NCI-H1092 treated with DMSO at 0.1 percent for 48 hours (cell line): ENCODE results near the gene TTC38.
A peak's percentile ranks its signal among the peaks of the same experiment; 100 is the strongest.
"Not testable (repeated sequence)": the region's sequence is repeated elsewhere in the genome, so short reads cannot be mapped to it uniquely, and the experiment has no call there.

Source experiments
- DNase-seq: peaks from one replicate; lab custom pipeline; 2025; lab: John Stamatoyannopoulos, UW

TTC38 gene

GRCh38 chr22:46296257-46297150 lies 28.7 kb downstream of the TTC38 start, which contains the start of gene GTSE1:
Gene GTSE1 (plus strand): TSS chr22:46296870. CDS start chr22:46297401, 531 bp downstream.
- peak; percentile 80 for DNase-seq

GRCh38 chr22:46297151-46297812 lies 29.5 kb downstream of the TTC38 start:
- DNase-seq: peak; percentile 2

GRCh38 chr22:46299101-46299500 lies 31.3 kb downstream of the TTC38 start:
- no peak for DNase-seq

- DNase-seq: no peak
These were observed 32.7 kb downstream of the TTC38 start for GRCh38 chr22:46300491-46300890.

- no peak for DNase-seq
These were observed 35.6 kb downstream of the TTC38 start for GRCh38 chr22:46303347-46303965.

- no peak for DNase-seq
These were observed 40.6 kb downstream of the TTC38 start for GRCh38 chr22:46308283-46308988.

- DNase-seq: no peak
These were observed 41.8 kb downstream of the TTC38 start for GRCh38 chr22:46309526-46310085.

- DNase-seq: no peak
These were observed 44.2 kb downstream of the TTC38 start for GRCh38 chr22:46312056-46312455.

- DNase-seq: not testable (repeated sequence)
These were observed 45.0 kb downstream of the TTC38 start for GRCh38 chr22:46312848-46313247.

- DNase-seq: no peak
These were observed 48.2 kb downstream of the TTC38 start for GRCh38 chr22:46315976-46316375.

GRCh38 chr22:46317646-46318045 lies 49.8 kb downstream of the TTC38 start:
- DNase-seq: no peak

- DNase-seq: no peak
These were observed 50.8 kb downstream of the TTC38 start for GRCh38 chr22:46318576-46318975.

GRCh38 chr22:46319319-46319718 lies 51.5 kb downstream of the TTC38 start:
- DNase-seq: no peak

GRCh38 chr22:46320166-46320710 lies 52.4 kb downstream of the TTC38 start:
- no peak for DNase-seq

GRCh38 chr22:46320716-46321386 lies 53.0 kb downstream of the TTC38 start:
- DNase-seq: no peak

GRCh38 chr22:46322711-46323110 lies 54.9 kb downstream of the TTC38 start:
- no peak for DNase-seq

- DNase-seq: no peak
These were observed 55.4 kb downstream of the TTC38 start for GRCh38 chr22:46323162-46323561.

GRCh38 chr22:46326066-46326680 lies 58.4 kb downstream of the TTC38 start:
- no peak for DNase-seq

GRCh38 chr22:46327691-46328465 lies 60.1 kb downstream of the TTC38 start:
- DNase-seq: no peak

GRCh38 chr22:46328797-46329196 lies 61.0 kb downstream of the TTC38 start:
- no peak for DNase-seq
